ENCODE measurements around the gene ACSF3.

- TF ChIP-seq CTCF (IDR thresholded peaks at IDR 0.05) (no peak), EZH2 (IDR thresholded peaks at IDR 0.05; ENCODE audit: borderline replicate concordance, insufficient read depth, low read depth, low read length, poor library complexity, severe bottlenecking) (no peak)
Measured at GRCh38 chr16:89119166-89119621, 25.5 kb downstream of the ACSF3 start.

Data from B cell (primary cell).